HG02763 (cell line): ENCODE data around the gene PHACTR3.

Experiments used
- ATAC-seq: cut with Tn5 transposase; IDR thresholded peaks from one replicate; pipeline ENCODE4 v1.9.1; 2021; ENCODE audit warnings: mild to moderate bottlenecking, moderate library complexity; ENCODE audit not compliant: unreplicated experiment

Gene PHACTR3

GRCh38 chr20:59823030-59823423, 218.7 kb downstream of the PHACTR3 start:
- ATAC-seq, result no peak

- no peak for ATAC-seq
Observed at GRCh38 chr20:59823491-59824259, 219.3 kb downstream of the PHACTR3 start.

GRCh38 chr20:59824711-59825562, 220.6 kb downstream of the PHACTR3 start:
- ATAC-seq, result no peak

GRCh38 chr20:59825563-59825920, 221.2 kb downstream of the PHACTR3 start:
- no peak for ATAC-seq

- no peak for ATAC-seq
Observed at GRCh38 chr20:59825944-59826759, 221.8 kb downstream of the PHACTR3 start.

- no peak for ATAC-seq
Observed at GRCh38 chr20:59827138-59828056, 223.1 kb downstream of the PHACTR3 start.

GRCh38 chr20:59828125-59829053, 224.0 kb downstream of the PHACTR3 start:
- ATAC-seq, result no peak

GRCh38 chr20:59829054-59829785, 224.9 kb downstream of the PHACTR3 start:
- ATAC-seq, result no peak

GRCh38 chr20:59829786-59830664, 225.7 kb downstream of the PHACTR3 start:
- ATAC-seq, result no peak

GRCh38 chr20:59830665-59831023, 226.3 kb downstream of the PHACTR3 start:
- no peak for ATAC-seq

GRCh38 chr20:59831024-59831915, 226.9 kb downstream of the PHACTR3 start:
- ATAC-seq, result no peak

- no peak for ATAC-seq
Observed at GRCh38 chr20:59831916-59832270, 227.6 kb downstream of the PHACTR3 start.

GRCh38 chr20:59832406-59833363, 228.3 kb downstream of the PHACTR3 start:
- no peak for ATAC-seq

GRCh38 chr20:59835057-59835447, 230.7 kb downstream of the PHACTR3 start:
- no peak for ATAC-seq
